ENCODE measurements around the gene LGR4.

The LGR4 gene

GRCh38 chr11:27470166-27470565, 2.4 kb downstream of the LGR4 start:
- DNase-seq (ENCODE audit: low spot score): no peak
- TF ChIP-seq CTCF (IDR thresholded peaks at IDR 0.05; ENCODE audit: extremely low read depth, missing control alignments): no peak

- no peak for TF ChIP-seq CTCF (IDR thresholded peaks at IDR 0.05; ENCODE audit: extremely low read depth, missing control alignments)
- DNase-seq (ENCODE audit: low spot score): no peak
Observed at GRCh38 chr11:27468995-27469695, 3.4 kb downstream of the LGR4 start.

GRCh38 chr11:27468209-27468994, 4.2 kb downstream of the LGR4 start:
- no peak for DNase-seq (ENCODE audit: low spot score)
- TF ChIP-seq CTCF (IDR thresholded peaks at IDR 0.05; ENCODE audit: extremely low read depth, missing control alignments): no peak

- DNase-seq (ENCODE audit: low spot score): no peak
- no peak for TF ChIP-seq CTCF (IDR thresholded peaks at IDR 0.05; ENCODE audit: extremely low read depth, missing control alignments)
Observed at GRCh38 chr11:27467181-27467913, 5.2 kb downstream of the LGR4 start.

- no peak for DNase-seq (ENCODE audit: low spot score)
- no peak for TF ChIP-seq CTCF (IDR thresholded peaks at IDR 0.05; ENCODE audit: extremely low read depth, missing control alignments)
Observed at GRCh38 chr11:27466363-27466762, 6.2 kb downstream of the LGR4 start.

- TF ChIP-seq CTCF (IDR thresholded peaks at IDR 0.05; ENCODE audit: extremely low read depth, missing control alignments): no peak
- no peak for DNase-seq (ENCODE audit: low spot score)
Observed at GRCh38 chr11:27465629-27466028, 7.0 kb downstream of the LGR4 start.

DNA sequence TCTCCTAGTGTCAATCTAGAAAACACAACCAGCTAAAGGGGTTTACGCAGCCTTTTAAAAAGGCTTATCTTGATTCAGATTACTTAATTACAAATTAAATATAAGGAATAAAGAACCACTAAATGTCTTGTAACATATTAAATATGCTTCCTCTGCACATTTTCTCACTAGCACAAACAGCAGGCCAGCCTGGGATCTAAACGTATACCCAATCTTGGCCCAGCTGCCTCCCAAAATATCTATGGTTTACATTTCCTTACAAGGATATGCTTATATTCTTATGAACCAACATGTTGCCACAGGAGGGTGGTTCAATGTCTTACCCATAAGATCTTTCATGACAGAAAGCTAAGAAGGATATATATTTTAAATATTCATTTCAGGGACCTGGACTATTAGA, 7.7 kb downstream of the LGR4 start:
- no peak for TF ChIP-seq CTCF (IDR thresholded peaks at IDR 0.05; ENCODE audit: extremely low read depth, missing control alignments)
- DNase-seq (ENCODE audit: low spot score): no peak
